Measurements from ENCODE around the gene UACA.

DNA sequence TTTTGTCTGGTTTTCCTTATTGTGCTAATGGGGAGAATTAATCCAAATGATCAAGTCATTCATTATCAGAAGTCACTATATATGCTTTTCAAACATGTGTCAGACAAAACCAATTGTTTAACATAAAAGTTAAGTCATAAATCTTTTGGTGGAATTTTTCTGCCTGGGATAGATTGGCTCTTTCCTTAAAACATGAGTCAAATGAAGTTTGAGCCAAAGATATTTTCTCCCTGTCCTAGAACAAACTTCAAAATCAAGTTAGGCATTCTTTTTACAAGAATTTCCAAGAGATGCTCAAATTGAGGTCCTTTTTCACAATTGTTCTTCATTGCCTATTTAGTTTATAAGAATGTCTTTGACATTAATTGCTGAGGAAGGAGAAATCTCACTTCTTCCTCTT, 138.3 kb downstream of the UACA start:
- no peak for TF ChIP-seq TAF1 (IDR thresholded peaks at IDR 0.05; ENCODE audit: borderline replicate concordance, low read depth, low read length)
- TF ChIP-seq POLR2AphosphoS5 (IDR thresholded peaks at IDR 0.05; ENCODE audit: low read depth, low read length) = no peak
- TF ChIP-seq POLR2A (IDR thresholded peaks at IDR 0.05; ENCODE audit: low read depth, low read length) = no peak
